Measurements from ENCODE around the gene SYNGR1. TPM values are rescaled to one million over a fixed set of nuclear protein-coding genes. Genes with fewer than 3 reads are reported as not detected.

Gene SYNGR1
- total and polyA plus RNA-seq, 2 experiments from 2014 or later = 30.9 to 37.0 TPM

GRCh38 chr22:39423976-39424375 is 74.2 kb downstream of the SYNGR1 start:
- H3K36me3 Mint-ChIP-seq (ENCODE audit: low read depth) = peaks cover 42% of the 10 kb centered on the region
- Histone ChIP-seq H3K4me2 (no peak overlapping the region), H3K9me2 (ENCODE audit: insufficient read depth) (no peaks in the 10 kb centered on the region), H4K20me1 (replicated peaks; ENCODE audit: insufficient read depth) (no peaks in the 10 kb centered on the region; the same call in 1 of the 2 replicates), H3K79me2 (replicated peaks; ENCODE audit: insufficient read depth) (no peaks in the 10 kb centered on the region), H3K36me3 (ENCODE audit: insufficient read depth) (peaks cover 9% of the 10 kb centered on the region; the same call in 1 of the 2 replicates), H3K4me1 (ENCODE audit: insufficient read depth) (peaks cover 15% of the 10 kb centered on the region), H3K27me3 (ENCODE audit: insufficient read depth) (no peaks in the 10 kb centered on the region), H2AFZ (no peak overlapping the region), H3K27ac (ENCODE audit: low read depth) (no peak overlapping the region), H3F3A (replicated peaks; ENCODE audit: low read depth) (0 out of 2 replicates have a peak, but pooled peaks cover 3% of the 10 kb centered on the region), H3K4me3 (no peak overlapping the region)
- H3K27me3 Mint-ChIP-seq (ENCODE audit: insufficient read depth, low read depth, poor library complexity) = peaks cover 5% of the 10 kb centered on the region
- no peaks in the 10 kb centered on the region for H3K9me3 Mint-ChIP-seq
- no peak overlapping the region for H3K27ac Mint-ChIP-seq
- TF ChIP-seq REST (IDR thresholded peaks at IDR 0.05; ENCODE audit: unreplicated experiment) (no peak), CREB1 (CRISPR knock-in tag; IDR thresholded peaks at IDR 0.05; ENCODE audit: low read depth) (no peak), NANOG (IDR thresholded peaks at IDR 0.05; ENCODE audit: borderline replicate concordance) (no peak), POLR2AphosphoS5 (IDR thresholded peaks at IDR 0.05; ENCODE audit: low read depth) (no peak), EZH2 (IDR thresholded peaks at IDR 0.05; ENCODE audit: low read depth, unreplicated experiment) (no peak), ZNF114 (CRISPR knock-in tag; IDR thresholded peaks at IDR 0.05) (no peak), JUNB (IDR thresholded peaks at IDR 0.05; ENCODE audit: unreplicated experiment) (no peak), ZNF462 (CRISPR knock-in tag; IDR thresholded peaks at IDR 0.05) (no peak), CTCF (conservative IDR thresholded peaks at IDR 0.05; ENCODE audit: low read depth in 2 of 2) (no peak), ZNF331 (CRISPR knock-in tag; IDR thresholded peaks at IDR 0.05; ENCODE audit: low read depth) (no peak), STAT1 (IDR thresholded peaks at IDR 0.05; ENCODE audit: unreplicated experiment) (no peak), ETS1 (IDR thresholded peaks at IDR 0.05) (no peak), EZH2phosphoT487 (IDR thresholded peaks at IDR 0.05; ENCODE audit: unreplicated experiment) (no peak)
- ATAC-seq (no peak), DNase-seq (ENCODE audit: low spot score) (no peak)
- H3K4me1 Mint-ChIP-seq = peaks cover 30% of the 10 kb centered on the region
- H3K4me3 Mint-ChIP-seq = no peak overlapping the region
